H1 (cell line): ENCODE measurements around the gene RPL7A. TPM values are rescaled to one million over a fixed set of nuclear protein-coding genes. Genes with fewer than 3 reads are reported as not detected.

Experiments used
- BCL11A ChIP-seq, 2 experiments: IDR thresholded peaks; one replicate each; pipeline ENCODE4 v1.6.1; 2011; ENCODE audit warnings: low read depth in 2 of 2, low read length in 2 of 2, mild to moderate bottlenecking in 2 of 2
- CEBPB ChIP-seq: IDR thresholded peaks from 2 replicates; pipeline ENCODE4 v1.6.1; 2012; ENCODE audit warnings: low read depth, low read length
- EP300 ChIP-seq, 2 experiments: IDR thresholded peaks; 1 replicate in 1 of 2; 2 replicates in 1 of 2; pipeline ENCODE4 v1.6.1; 2011 to 2012; ENCODE audit warnings: low read depth in 2 of 2, low read length in 2 of 2, mild to moderate bottlenecking in 2 of 2, borderline replicate concordance in 1 of 2, inconsistent platforms in 1 of 2, moderate library complexity in 1 of 2
- EZH2 ChIP-seq: fragments of 200-600 bp; sonication (generic); IDR thresholded peaks from 2 replicates; pipeline ENCODE4 v1.7.1; 2012; ENCODE audit warnings: low read depth, mild to moderate bottlenecking, moderate library complexity, low read length, inconsistent platforms; ENCODE audit not compliant: severe bottlenecking
- HDAC2 ChIP-seq, 2 experiments: fragments of 300-600 bp in 1 of 2; sonication (generic) in 1 of 2; IDR thresholded peaks; 2 replicates each; pipeline ENCODE4 v1.6.1; 2011 to 2012; ENCODE audit warnings: low read depth in 2 of 2, low read length in 2 of 2, mild to moderate bottlenecking in 2 of 2, moderate library complexity in 2 of 2, borderline replicate concordance in 1 of 2, inconsistent platforms in 1 of 2
- POLR2A ChIP-seq, 2 experiments: IDR thresholded peaks; 1 replicate in 1 of 2; 2 replicates in 1 of 2; pipeline ENCODE4 v1.6.1; 2011; ENCODE audit warnings: low read depth in 2 of 2, low read length in 2 of 2, mild to moderate bottlenecking in 2 of 2; ENCODE audit errors: control extremely low read depth in 1 of 2
- POLR2AphosphoS5 ChIP-seq: IDR thresholded peaks from 2 replicates; pipeline ENCODE4 v1.6.1; 2011; ENCODE audit warnings: low read depth, low read length
- SIN3A ChIP-seq, 2 experiments: IDR thresholded peaks in 1 of 2; conservative IDR thresholded peaks in 1 of 2; 2 replicates each; pipeline ENCODE4 v1.6.1; 2011 to 2012; ENCODE audit warnings: low read length in 2 of 2, improper control_type of control experiment in 1 of 2, low read depth in 1 of 2, mild to moderate bottlenecking in 1 of 2
- polyA plus RNA-seq, 7 experiments: library from polyadenylated mRNA; depleted of rRNA in 3 of 7; stranded (reverse) in 5 of 7; unstranded in 2 of 7; fragments of >200 nt in 5 of 7; fragments of 200-250 nt in 2 of 7; gene quantifications; 1 replicate in 5 of 7; 2 replicates in 1 of 7; 4 replicates in 1 of 7; pipeline versions ENCODE4 v1.2.1 to v1.2.3, GENCODE V29; 2011 to 2013; ENCODE audit warnings: missing spikeins in 2 of 7, mixed read lengths in 2 of 7
- total RNA-seq: library from RNA; stranded (reverse); fragmentation: NEBNext Ultra II Directional; extraction: Animal tissue kit (Norgen Biotek cat#: 25700); gene quantifications from 2 replicates; pipeline ENCODE4 v1.2.1, GENCODE V29; 2021

Gene RPL7A
- total and polyA plus RNA-seq, 2 of the 8 experiments (the other 6 are each of a cell fraction or from before 2014, with no cell fraction given) = 2,578 to 2,783 TPM

GRCh38 chr9:133375724-133376654 is 28.0 kb downstream of the RPL7A start, which contains the start of the genes STKLD1 and SURF4 (continued):
- peak in 1 of 2 experiments; percentile 52; a peak in 1 of 3 replicates for TF ChIP-seq EP300 (IDR thresholded peaks at IDR 0.05; ENCODE audit: borderline replicate concordance in 1 of 2, low read depth in 2 of 2, low read length in 2 of 2)
- TF ChIP-seq EZH2 = no peak
- TF ChIP-seq BCL11A (IDR thresholded peaks at IDR 0.05; ENCODE audit: low read depth in 2 of 2, low read length in 2 of 2) = no peak
- TF ChIP-seq HDAC2 (IDR thresholded peaks at IDR 0.05; ENCODE audit: borderline replicate concordance in 1 of 2, low read depth in 2 of 2, low read length in 2 of 2) = no peak
- peak; percentile 29; the same call in 1 of the 2 replicates for TF ChIP-seq POLR2AphosphoS5
- TF ChIP-seq CEBPB = no peak
- TF ChIP-seq SIN3A (conservative IDR thresholded peaks at IDR 0.05 in 1 of 2, IDR thresholded peaks at IDR 0.05 in 1 of 2; ENCODE audit: low read depth in 1 of 2, low read length in 2 of 2) = peak in 1 of 2 experiments; percentile 42; a peak in 1 of 4 replicates
- peak in 1 of 2 experiments; percentile 82; a peak in 2 of 3 replicates for TF ChIP-seq POLR2A (IDR thresholded peaks at IDR 0.05; ENCODE audit: control extremely low read depth in 1 of 2, low read depth in 2 of 2, low read length in 2 of 2)
